Endothelial cell of umbilical vein (primary cell): ENCODE results near the gene TAS2R30. TPM values are rescaled to one million over a fixed set of nuclear protein-coding genes. Genes with fewer than 3 reads are reported as not detected.

ENCODE experiments used
- BruUV-seq: library from RNA; stranded (reverse); fragments of 400-500 nt; replicated peaks from 2 replicates; lab custom pipeline; 2021; lab: Mats Ljungman, UMichigan
- CTCF ChIA-PET: fragments of 300-600, 350-600 bp; sonication (Branson Sonifier 250); formaldehyde crosslinking; loops from one replicate; lab custom pipeline; 2021; ENCODE audit warnings: antibody characterized with exemption, inconsistent platforms; lab: Charles Lee
- POLR2A ChIA-PET: fragments of 300-600, 350-600 bp; sonication (Branson Sonifier 250); formaldehyde crosslinking; loops from one replicate; lab custom pipeline; 2021; ENCODE audit warnings: antibody characterized with exemption, inconsistent platforms; lab: Charles Lee
- DNase-seq: peaks from one replicate; pipeline ENCODE4 v3.0.0-alpha.2; 2011; ENCODE audit warnings: low read depth, low spot score
- FAIRE-seq: peaks from 2 replicates; lab custom pipeline; 2011; peaks lifted over from hg19 to GRCh38; lab: Jason Lieb, UNC
- H2AFZ ChIP-seq: 2 replicates; pipeline ENCODE4 v1.6.0; 2012; ENCODE audit warnings: low read depth, low read length, control low read depth, inconsistent platforms
- H3K27ac ChIP-seq: 2 replicates; pipeline ENCODE4 v1.5.1; 2011; ENCODE audit warnings: low read depth, mild to moderate bottlenecking, control low read depth, low read length, moderate library complexity; ENCODE audit not compliant: insufficient read depth
- H3K27me3 ChIP-seq, 2 experiments: 2 replicates each; pipeline versions ENCODE4 v1.6.0 to v1.6.1; 2011; ENCODE audit warnings: low read length in 2 of 2, mixed read lengths in 1 of 2; ENCODE audit not compliant: control insufficient read depth in 2 of 2, insufficient read depth in 2 of 2
- H3K36me3 ChIP-seq, 2 experiments: 2 replicates in 1 of 2; 3 replicates in 1 of 2; pipeline ENCODE4 v1.5.1; 2011; ENCODE audit warnings: low read length in 2 of 2, mild to moderate bottlenecking in 1 of 2, moderate library complexity in 1 of 2; ENCODE audit not compliant: control insufficient read depth in 2 of 2, insufficient read depth in 2 of 2; ENCODE audit errors: extremely low read depth in 1 of 2
- H3K4me1 ChIP-seq: 3 replicates; pipeline ENCODE4 v1.5.1; 2011; ENCODE audit warnings: mild to moderate bottlenecking, low read length; ENCODE audit not compliant: control insufficient read depth, insufficient read depth; ENCODE audit errors: extremely low read depth
- H3K4me2 ChIP-seq: 2 replicates; pipeline ENCODE4 v1.6.1; 2011; ENCODE audit warnings: low read length, control low read depth, mixed read lengths; ENCODE audit not compliant: insufficient read depth
- H3K4me3 ChIP-seq, 3 experiments: fragments of 200-600 bp in 1 of 3; sonication (generic), shearing (Covaris generic) in 1 of 3; replicated peaks in 1 of 3; 2 replicates each; pipeline ENCODE4 v1.5.1; 2011 to 2016; ENCODE audit warnings: control low read depth in 3 of 3, low read length in 3 of 3, mild to moderate bottlenecking in 2 of 3, inconsistent platforms in 1 of 3, low read depth in 1 of 3, moderate library complexity in 1 of 3; ENCODE audit not compliant: insufficient read depth in 1 of 3
- H3K79me2 ChIP-seq: 2 replicates; pipeline ENCODE4 v1.6.0; 2012; ENCODE audit warnings: low read length, inconsistent platforms; ENCODE audit not compliant: control insufficient read depth, insufficient read depth
- H3K9ac ChIP-seq: replicated peaks from 2 replicates; pipeline ENCODE3; 2011; ENCODE audit warnings: low read length, control low read depth; ENCODE audit not compliant: insufficient read depth; ENCODE audit errors: extremely low read depth
- H3K9me1 ChIP-seq: replicated peaks from 3 replicates; pipeline ENCODE4 v1.6.0; 2011; ENCODE audit warnings: mild to moderate bottlenecking, low read length; ENCODE audit not compliant: control insufficient read depth, insufficient read depth; ENCODE audit errors: extremely low read depth
- H3K9me3 ChIP-seq: replicated peaks from 2 replicates; pipeline ENCODE4 v1.5.1; 2012; ENCODE audit warnings: low read length, inconsistent platforms; ENCODE audit not compliant: control insufficient read depth, insufficient read depth
- H4K20me1 ChIP-seq: replicated peaks from 2 replicates; pipeline ENCODE3; 2011; ENCODE audit warnings: mild to moderate bottlenecking, low read length; ENCODE audit not compliant: control insufficient read depth, insufficient read depth; ENCODE audit errors: extremely low read depth
- CTCF ChIP-seq, 2 donors: IDR thresholded peaks; 1 replicate in 1 of 2; 2 replicates in 1 of 2; pipeline ENCODE4 v1.5.1; 2011; ENCODE audit warnings: low read length in 2 of 2, mild to moderate bottlenecking in 2 of 2, moderate library complexity in 2 of 2, control low read depth in 1 of 2, inconsistent platforms in 1 of 2, low read depth in 1 of 2; ENCODE audit not compliant: insufficient read depth in 1 of 2; ENCODE audit errors: extremely low read depth in 1 of 2
- EZH2 ChIP-seq: IDR thresholded peaks from 2 replicates; pipeline ENCODE4 v1.6.1; 2012; ENCODE audit warnings: borderline replicate concordance, low read depth, mild to moderate bottlenecking, moderate library complexity, low read length, inconsistent platforms; ENCODE audit not compliant: severe bottlenecking
- FOS ChIP-seq: IDR thresholded peaks from 2 replicates; pipeline ENCODE4 v1.6.1; 2011; ENCODE audit warnings: mild to moderate bottlenecking, low read length, moderate library complexity, borderline replicate concordance; ENCODE audit not compliant: insufficient read depth
- GATA2 ChIP-seq: IDR thresholded peaks from 2 replicates; pipeline ENCODE4 v1.7.0; 2011; ENCODE audit warnings: low read depth, mild to moderate bottlenecking, moderate library complexity, mixed read lengths, low read length; ENCODE audit not compliant: insufficient read length, insufficient read depth
- JUN ChIP-seq: IDR thresholded peaks from 2 replicates; pipeline ENCODE4 v1.6.1; 2011; ENCODE audit warnings: borderline replicate concordance, low read depth; ENCODE audit not compliant: insufficient read length, insufficient read depth
- MAX ChIP-seq: IDR thresholded peaks from 2 replicates; pipeline ENCODE4 v1.6.1; 2011; ENCODE audit not compliant: insufficient read depth, insufficient read length
- MYC ChIP-seq: IDR thresholded peaks from one replicate; pipeline ENCODE4 v1.6.1; 2011; ENCODE audit warnings: mild to moderate bottlenecking, low read depth, low read length
- POLR2A ChIP-seq: IDR thresholded peaks from 2 replicates; pipeline ENCODE4 v1.6.1; 2012; ENCODE audit warnings: low read depth, mild to moderate bottlenecking, control low read depth, low read length
- POLR2AphosphoS5 ChIP-seq: IDR thresholded peaks from 2 replicates; pipeline ENCODE4 v1.6.1; 2012; ENCODE audit warnings: low read depth, mild to moderate bottlenecking, control low read depth, low read length, moderate library complexity; ENCODE audit not compliant: insufficient read depth
- dilution Hi-C: fragments of 300-500 bp; cut with MboI; formaldehyde crosslinking; loops from one replicate; pipeline ENCODE4 v1.15.0; 2019; ENCODE audit warnings: low sequenced_read_pairs; ENCODE audit not compliant: extremely low pct_ligation_motif_present
- intact Hi-C: fragments of 100-400 bp; cut with micrococcal nuclease; formaldehyde crosslinking; loops from one replicate; pipeline ENCODE4 v1.10.0; 2022
- polyA plus RNA-seq, 4 experiments: library from polyadenylated mRNA; depleted of rRNA in 3 of 4; stranded (reverse) in 3 of 4; unstranded in 1 of 4; fragments of >200 nt; gene quantifications; 2 replicates each; pipeline versions ENCODE4 v1.2.1 to v1.2.3, GENCODE V29; 2011 to 2012; ENCODE audit warnings: missing spikeins in 1 of 4
- total RNA-seq: library from RNA; stranded (reverse); gene quantifications from 2 replicates; pipeline ENCODE4 v1.2.3, GENCODE V29; 2021

The TAS2R30 gene
- total and polyA plus RNA-seq, 2 donors (not counting 3 experiments of a cell fraction or from before 2014, with no cell fraction given), result 0.26 to 5.2 TPM

GRCh38 chr12:11183011-11183410 is 48.6 kb upstream of the TAS2R30 start:
- Histone ChIP-seq H3K27ac (no peak overlapping the region), H3K4me1 (no peaks in the 10 kb centered on the region), H3K9me1 (no peaks in the 10 kb centered on the region), H3K9me3 (no peaks in the 10 kb centered on the region), H3K4me3 (no peak overlapping the region), H3K4me2 (no peak overlapping the region), H4K20me1 (no peaks in the 10 kb centered on the region), H3K36me3 (no peaks in the 10 kb centered on the region), H3K27me3 (no peaks in the 10 kb centered on the region), H3K79me2 (no peaks in the 10 kb centered on the region), H2AFZ (no peak overlapping the region), H3K9ac (no peak overlapping the region)
- TF ChIP-seq POLR2AphosphoS5 (no peak), MYC (no peak), GATA2 (no peak), FOS (no peak), JUN (no peak), MAX (no peak), EZH2 (no peak), CTCF (IDR thresholded peaks at IDR 0.05; ENCODE audit: extremely low read depth in 1 of 2, insufficient read depth in 1 of 2, low read depth in 1 of 2, low read length in 2 of 2) (no peak), POLR2A (no peak)
- POLR2A ChIA-PET, result no interaction called here
- no TSS peak for BruUV-seq
- CTCF ChIA-PET, result no interaction called here
- dilution Hi-C loops (no loop called here), intact Hi-C loops (no loop called here)
- no peak for DNase-seq
- no peak for FAIRE-seq
